Measurements from ENCODE around the gene MMP25.

GRCh38 chr16:3030222-3031212, 15.8 kb upstream of the MMP25 start:
- TF ChIP-seq CTCF (IDR thresholded peaks at IDR 0.05) (no peak), POLR2A (IDR thresholded peaks at IDR 0.05) (no peak)
